Upper lobe of right lung (tissue), 1 donor: ENCODE results near the gene MRGPRD. TPM values are rescaled to one million over a fixed set of nuclear protein-coding genes. Genes with fewer than 3 reads are reported as not detected.
A peak's percentile ranks its signal among the peaks of the same experiment; 100 is the strongest.
"Not testable (repeated sequence)": the region's sequence is repeated elsewhere in the genome, so short reads cannot be mapped to it uniquely, and the experiment has no call there.

ENCODE experiments used
- ATAC-seq: fragments of 200-7000 bp; cut with Tn5 transposase; one replicate; pipeline ENCODE4 v1.9.1; 2020; ENCODE audit warnings: mild to moderate bottlenecking, moderate library complexity
- DNase-seq: peaks from one replicate; pipeline ENCODE4 v3.0.0-alpha.2; 2020
- H3K27ac ChIP-seq: fragments of 200-600 bp; one replicate; pipeline ENCODE4 v1.8.0; 2022
- H3K27me3 ChIP-seq: fragments of 200-600 bp; one replicate; pipeline ENCODE4 v1.8.0; 2022; ENCODE audit warnings: mild to moderate bottlenecking
- H3K36me3 ChIP-seq: fragments of 200-600 bp; one replicate; pipeline ENCODE4 v1.8.0; 2022
- H3K4me1 ChIP-seq: fragments of 200-600 bp; one replicate; pipeline ENCODE4 v1.8.0; 2022
- H3K4me3 ChIP-seq: fragments of 200-600 bp; one replicate; pipeline ENCODE4 v1.8.0; 2022; ENCODE audit warnings: mild to moderate bottlenecking
- H3K9me3 ChIP-seq: fragments of 200-600 bp; one replicate; pipeline ENCODE4 v1.8.0; 2022
- CTCF ChIP-seq: fragments of 200-600 bp; IDR thresholded peaks from one replicate; pipeline ENCODE4 v1.8.0; 2022; ENCODE audit warnings: antibody characterized with exemption
- intact Hi-C: fragments of 100-400 bp; cut with DNase I; formaldehyde crosslinking; loops from one replicate; pipeline ENCODE4 v1.11.0; 2022
- total RNA-seq: library from RNA; stranded (reverse); fragmentation: NEBNext Ultra II Directional; extraction: Animal tissue kit (Norgen Biotek cat#: 25700); gene quantifications from one replicate; pipeline ENCODE4 v1.2.1, GENCODE V29; 2021
- donor health status: DM: no; HTN: yes; CAD: no; lungs with severe emphysema.

MRGPRD gene
- total RNA-seq, 1 donor from 2014 or later, result not detected

DNA sequence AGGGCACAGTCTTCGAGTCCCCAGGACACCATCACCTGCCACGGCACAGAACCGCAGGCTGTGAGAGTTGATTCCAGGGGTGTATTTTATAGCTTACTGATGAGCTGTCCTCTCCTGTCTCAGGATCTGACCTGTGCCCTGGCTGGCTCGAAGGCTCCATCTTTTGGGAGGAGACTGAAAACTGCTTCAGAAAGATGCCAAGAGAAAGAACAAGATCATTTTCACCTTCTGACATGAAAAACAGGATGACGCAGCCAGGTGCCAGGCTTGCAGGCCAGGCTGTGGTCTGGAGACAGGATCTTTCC is 2.2 kb downstream of the MRGPRD start:
- no peaks in the 10 kb centered on the region for H3K4me1 ChIP-seq
- no peak for TF ChIP-seq CTCF
- no peak for ATAC-seq
- no peak for DNase-seq
- H3K9me3 ChIP-seq, result peaks cover 6% of the 10 kb centered on the region
- no peaks in the 10 kb centered on the region for H3K27me3 ChIP-seq
- no peak overlapping the region for H3K27ac ChIP-seq
- intact Hi-C loops, result no loop called here
- no peak overlapping the region for H3K4me3 ChIP-seq
- H3K36me3 ChIP-seq, result no peaks in the 10 kb centered on the region

GRCh38 chr11:68977781-68978625 is 2.8 kb downstream of the MRGPRD start:
- Histone ChIP-seq H3K4me3 (no peak overlapping the region), H3K9me3 (peaks cover 6% of the 10 kb centered on the region), H3K27ac (no peak overlapping the region), H3K36me3 (no peaks in the 10 kb centered on the region), H3K4me1 (no peaks in the 10 kb centered on the region), H3K27me3 (no peaks in the 10 kb centered on the region)
- no peak for ATAC-seq
- intact Hi-C loops, result no loop called here
- no peak for TF ChIP-seq CTCF
- DNase-seq, result peak; percentile 38

- Histone ChIP-seq H3K27ac (no peak overlapping the region), H3K27me3 (no peaks in the 10 kb centered on the region), H3K36me3 (no peaks in the 10 kb centered on the region), H3K9me3 (no peaks in the 10 kb centered on the region), H3K4me3 (no peak overlapping the region), H3K4me1 (no peaks in the 10 kb centered on the region)
- no peak for ATAC-seq
- intact Hi-C loops, result no loop called here
- peak; percentile 29 for DNase-seq
- TF ChIP-seq CTCF, result no peak
These were observed 4.2 kb downstream of the MRGPRD start for GRCh38 chr11:68976563-68976962.

DNA sequence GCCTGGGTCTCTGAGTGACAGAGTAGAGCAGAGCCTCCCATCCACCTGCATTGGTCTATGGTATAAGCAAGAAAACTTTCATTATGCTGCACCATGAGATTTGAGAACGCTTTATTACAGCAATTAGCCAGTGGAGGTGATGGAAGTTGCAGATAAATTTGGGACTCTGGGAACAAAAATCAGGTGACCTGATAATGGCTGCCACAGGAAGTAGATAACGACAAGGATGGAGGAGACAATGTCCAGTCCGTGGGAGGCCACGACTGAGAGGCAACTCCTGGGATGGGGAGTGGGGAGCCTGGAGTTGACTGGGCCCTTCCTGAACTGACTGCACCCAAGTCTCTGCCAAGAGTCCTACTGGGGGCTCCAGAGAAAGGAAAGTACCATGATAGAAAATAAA is 4.7 kb downstream of the MRGPRD start:
- no peaks in the 10 kb centered on the region for H3K36me3 ChIP-seq
- intact Hi-C loops, result no loop called here
- no peaks in the 10 kb centered on the region for H3K27me3 ChIP-seq
- H3K27ac ChIP-seq, result no peak overlapping the region
- DNase-seq (peak; percentile 6), ATAC-seq (no peak)
- H3K4me3 ChIP-seq, result no peak overlapping the region
- no peaks in the 10 kb centered on the region for H3K9me3 ChIP-seq
- TF ChIP-seq CTCF, result no peak
- H3K4me1 ChIP-seq, result no peaks in the 10 kb centered on the region

GRCh38 chr11:68974421-68975194 is 6.2 kb downstream of the MRGPRD start:
- no peaks in the 10 kb centered on the region for H3K36me3 ChIP-seq
- TF ChIP-seq CTCF, result no peak
- H3K27ac ChIP-seq, result no peak overlapping the region
- no peak overlapping the region for H3K4me3 ChIP-seq
- no peaks in the 10 kb centered on the region for H3K4me1 ChIP-seq
- peak; percentile 63 for ATAC-seq
- no peaks in the 10 kb centered on the region for H3K9me3 ChIP-seq
- DNase-seq, result peak; percentile 10
- H3K27me3 ChIP-seq, result no peaks in the 10 kb centered on the region
- intact Hi-C loops, result no loop called here

- intact Hi-C loops, ATAC-seq, H3K27ac ChIP-seq, H3K27me3 ChIP-seq, H3K36me3 ChIP-seq, H3K9me3 ChIP-seq, H3K4me1 ChIP-seq, H3K4me3 ChIP-seq: not testable (repeated sequence)
- peak; percentile 20 for DNase-seq
These were observed 7.1 kb downstream of the MRGPRD start for GRCh38 chr11:68973706-68974105.
